Stimulated activated CD4-positive, alpha-beta T cell treated with anti-CD3 and anti-CD28 coated beads, TNF-alpha, amount 100 ng/mL, for 1 hour (primary cell): ENCODE data around the gene RTEL1.
"Not testable (repeated sequence)": the region's sequence is repeated elsewhere in the genome, so short reads cannot be mapped to it uniquely, and the experiment has no call there.

Source experiments
- DNase-seq, 3 donors: peaks; one replicate each; pipeline ENCODE4 v3.0.0-alpha.2; 2020; ENCODE audit warnings: low read depth in 3 of 3, low spot score in 1 of 3

Gene RTEL1

GRCh38 chr20:63657937-63658748 is at the start of gene RTEL1:
Gene RTEL1 (plus strand): TSS chr20:63658312. CDS start chr20:63659403, 1,091 bp downstream.
- peak; percentile 57 to 92 (median 80) for DNase-seq

- no peak for DNase-seq
These were observed 47.3 kb upstream of the RTEL1 start for GRCh38 chr20:63610581-63611435.

- no peak for DNase-seq
These were observed 46.5 kb upstream of the RTEL1 start for GRCh38 chr20:63611646-63612045.

GRCh38 chr20:63612276-63612931 is 45.7 kb upstream of the RTEL1 start:
- DNase-seq = no peak

GRCh38 chr20:63613863-63614594 is 44.1 kb upstream of the RTEL1 start:
- DNase-seq = not testable (repeated sequence)

- no peak for DNase-seq
These were observed 40.8 kb upstream of the RTEL1 start for GRCh38 chr20:63617092-63617875.

- no peak for DNase-seq
These were observed 40.2 kb upstream of the RTEL1 start for GRCh38 chr20:63617876-63618265.

GRCh38 chr20:63618291-63618980 is 39.7 kb upstream of the RTEL1 start:
- no peak for DNase-seq

- DNase-seq = no peak
These were observed 39.0 kb upstream of the RTEL1 start for GRCh38 chr20:63619086-63619485.

- no peak for DNase-seq
These were observed 38.6 kb upstream of the RTEL1 start for GRCh38 chr20:63619505-63619904.

GRCh38 chr20:63620991-63621390 is 37.1 kb upstream of the RTEL1 start:
- no peak for DNase-seq

GRCh38 chr20:63622096-63622495 is 36.0 kb upstream of the RTEL1 start:
- DNase-seq = no peak

GRCh38 chr20:63622732-63623131 is 35.4 kb upstream of the RTEL1 start:
- no peak for DNase-seq

GRCh38 chr20:63624486-63624885 is 33.6 kb upstream of the RTEL1 start:
- no peak for DNase-seq

GRCh38 chr20:63625771-63626423 is 32.2 kb upstream of the RTEL1 start:
- no peak for DNase-seq

GRCh38 chr20:63626424-63627128 is 31.5 kb upstream of the RTEL1 start, which contains the start of gene GMEB2:
Gene GMEB2 (minus strand): TSS chr20:63627101. CDS start chr20:63619397, 7,704 bp downstream.
- peak; percentile 35 to 64 (median 51) for DNase-seq

GRCh38 chr20:63627129-63627750 is 30.9 kb upstream of the RTEL1 start:
- DNase-seq = peak; percentile 88 to 92 (median 91)

GRCh38 chr20:63627751-63628245 is 30.3 kb upstream of the RTEL1 start:
- no peak for DNase-seq
